AG04449 (cell line): Measurements from ENCODE around the gene FBP2.

Experiments used
- CTCF ChIA-PET: fragments of 350-600 bp; formaldehyde crosslinking; extraction: SDS; loops from one replicate; lab custom pipeline; 2021; ENCODE audit warnings: antibody characterized with exemption; lab: Yijun Ruan, JAX
- POLR2A ChIA-PET: fragments of 400-600, 350-600 bp; formaldehyde crosslinking; extraction: SDS; loops from one replicate; lab custom pipeline; 2020; ENCODE audit warnings: antibody characterized with exemption, inconsistent platforms; lab: Yijun Ruan, JAX
- DNase-seq: peaks from one replicate; pipeline ENCODE4 v3.0.0-alpha.2; 2010; ENCODE audit warnings: low read depth, low spot score
- H3K4me3 ChIP-seq: 2 replicates; pipeline ENCODE4 v1.5.1; 2011; ENCODE audit warnings: low read depth, mild to moderate bottlenecking, control low read depth, low read length
- TF ChIP-seq, protein P1 (sequence below): IDR thresholded peaks from one replicate; pipeline ENCODE4 v1.5.1; 2011; ENCODE audit warnings: mild to moderate bottlenecking, moderate library complexity, low read length, control low read depth, inconsistent platforms; ENCODE audit not compliant: insufficient read depth; ENCODE audit errors: missing control alignments

Gene FBP2

GRCh38 chr9:94514722-94515121 is 78.9 kb downstream of the FBP2 start:
- no peak for DNase-seq
- H3K4me3 ChIP-seq, result no peak overlapping the region
- TF ChIP-seq, protein P1, sequence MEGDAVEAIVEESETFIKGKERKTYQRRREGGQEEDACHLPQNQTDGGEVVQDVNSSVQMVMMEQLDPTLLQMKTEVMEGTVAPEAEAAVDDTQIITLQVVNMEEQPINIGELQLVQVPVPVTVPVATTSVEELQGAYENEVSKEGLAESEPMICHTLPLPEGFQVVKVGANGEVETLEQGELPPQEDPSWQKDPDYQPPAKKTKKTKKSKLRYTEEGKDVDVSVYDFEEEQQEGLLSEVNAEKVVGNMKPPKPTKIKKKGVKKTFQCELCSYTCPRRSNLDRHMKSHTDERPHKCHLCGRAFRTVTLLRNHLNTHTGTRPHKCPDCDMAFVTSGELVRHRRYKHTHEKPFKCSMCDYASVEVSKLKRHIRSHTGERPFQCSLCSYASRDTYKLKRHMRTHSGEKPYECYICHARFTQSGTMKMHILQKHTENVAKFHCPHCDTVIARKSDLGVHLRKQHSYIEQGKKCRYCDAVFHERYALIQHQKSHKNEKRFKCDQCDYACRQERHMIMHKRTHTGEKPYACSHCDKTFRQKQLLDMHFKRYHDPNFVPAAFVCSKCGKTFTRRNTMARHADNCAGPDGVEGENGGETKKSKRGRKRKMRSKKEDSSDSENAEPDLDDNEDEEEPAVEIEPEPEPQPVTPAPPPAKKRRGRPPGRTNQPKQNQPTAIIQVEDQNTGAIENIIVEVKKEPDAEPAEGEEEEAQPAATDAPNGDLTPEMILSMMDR, result no peak
- ChIA-PET POLR2A (no interaction called here), CTCF (no interaction called here)

GRCh38 chr9:94511955-94512265 is 81.7 kb downstream of the FBP2 start:
- ChIA-PET CTCF (no interaction called here), POLR2A (no interaction called here)
- TF ChIP-seq, protein P1, result no peak
- DNase-seq, result no peak
- H3K4me3 ChIP-seq, result no peak overlapping the region

GRCh38 chr9:94511134-94511954 is 82.3 kb downstream of the FBP2 start:
- POLR2A ChIA-PET, result no interaction called here
- DNase-seq, result peak; percentile 28
- H3K4me3 ChIP-seq, result no peak overlapping the region
- CTCF ChIA-PET, result no interaction called here
- TF ChIP-seq, protein P1, result no peak
